Osteocyte (in vitro differentiated cells): Measurements from ENCODE around the gene HIVEP2. TPM values are rescaled to one million over a fixed set of nuclear protein-coding genes. Genes with fewer than 3 reads are reported as not detected.

Experiments
- DNase-seq: peaks from one replicate; pipeline ENCODE4 v3.0.0; 2021; ENCODE audit warnings: mixed read lengths; ENCODE audit not compliant: unreplicated experiment; ENCODE audit errors: extremely low spot score
- H3K27ac Mint-ChIP-seq: one replicate; pipeline ENCODE4 v1.8.0; 2021; ENCODE audit warnings: mild to moderate bottlenecking, mixed read lengths; ENCODE audit not compliant: unreplicated experiment
- H3K27me3 Mint-ChIP-seq: one replicate; pipeline ENCODE4 v1.8.0; 2021; ENCODE audit warnings: mixed read lengths; ENCODE audit not compliant: unreplicated experiment
- H3K36me3 Mint-ChIP-seq: one replicate; pipeline ENCODE4 v1.8.0; 2021; ENCODE audit warnings: mixed read lengths; ENCODE audit not compliant: unreplicated experiment
- H3K4me1 Mint-ChIP-seq: one replicate; pipeline ENCODE4 v1.8.0; 2021; ENCODE audit warnings: mixed read lengths; ENCODE audit not compliant: unreplicated experiment
- H3K4me3 Mint-ChIP-seq: one replicate; pipeline ENCODE4 v1.8.0; 2021; ENCODE audit warnings: mild to moderate bottlenecking, moderate library complexity, mixed read lengths; ENCODE audit not compliant: unreplicated experiment
- H3K9me3 Mint-ChIP-seq: one replicate; pipeline ENCODE4 v1.8.0; 2021; ENCODE audit warnings: mixed read lengths; ENCODE audit not compliant: unreplicated experiment
- CTCF ChIP-seq: fragments of 200-600 bp; sonication (generic); IDR thresholded peaks from 2 replicates; pipeline ENCODE4 v1.5.0; 2021; ENCODE audit warnings: antibody characterized with exemption, mild to moderate bottlenecking, moderate library complexity
- total RNA-seq: library from RNA; stranded (reverse); gene quantifications from 2 replicates; pipeline ENCODE4 v1.2.1, GENCODE V29; 2021

HIVEP2 gene
- total RNA-seq, 1 donor from 2014 or later: 39.2 TPM

GRCh38 chr6:142738731-142739130, 206.2 kb downstream of the HIVEP2 start:
- H3K36me3 Mint-ChIP-seq: no peaks in the 10 kb centered on the region
- DNase-seq: no peak
- no peaks in the 10 kb centered on the region for H3K27me3 Mint-ChIP-seq
- no peaks in the 10 kb centered on the region for H3K9me3 Mint-ChIP-seq
- H3K4me1 Mint-ChIP-seq: peaks cover 3% of the 10 kb centered on the region
- H3K27ac Mint-ChIP-seq: no peak overlapping the region
- no peak for TF ChIP-seq CTCF
- H3K4me3 Mint-ChIP-seq: no peak overlapping the region

GRCh38 chr6:142738035-142738396, 207.0 kb downstream of the HIVEP2 start:
- TF ChIP-seq CTCF: no peak
- no peak overlapping the region for H3K4me3 Mint-ChIP-seq
- no peak for DNase-seq
- H3K36me3 Mint-ChIP-seq: no peaks in the 10 kb centered on the region
- no peaks in the 10 kb centered on the region for H3K27me3 Mint-ChIP-seq
- peaks cover 4% of the 10 kb centered on the region for H3K9me3 Mint-ChIP-seq
- H3K27ac Mint-ChIP-seq: no peak overlapping the region
- H3K4me1 Mint-ChIP-seq: peaks cover 3% of the 10 kb centered on the region

- Mint-ChIP-seq H3K36me3 (no peaks in the 10 kb centered on the region), H3K4me3 (no peak overlapping the region), H3K9me3 (peaks cover 4% of the 10 kb centered on the region), H3K4me1 (peaks cover 3% of the 10 kb centered on the region), H3K27me3 (no peaks in the 10 kb centered on the region), H3K27ac (no peak overlapping the region)
- TF ChIP-seq CTCF: no peak
- no peak for DNase-seq
Observed at GRCh38 chr6:142737368-142738034, 207.5 kb downstream of the HIVEP2 start.

GRCh38 chr6:142735204-142735603, 209.8 kb downstream of the HIVEP2 start:
- TF ChIP-seq CTCF: no peak
- no peak for DNase-seq
- peaks cover 4% of the 10 kb centered on the region for H3K9me3 Mint-ChIP-seq
- H3K4me1 Mint-ChIP-seq: peaks cover 3% of the 10 kb centered on the region
- no peak overlapping the region for H3K4me3 Mint-ChIP-seq
- no peaks in the 10 kb centered on the region for H3K36me3 Mint-ChIP-seq
- H3K27ac Mint-ChIP-seq: no peak overlapping the region
- H3K27me3 Mint-ChIP-seq: no peaks in the 10 kb centered on the region

- Mint-ChIP-seq H3K36me3 (no peaks in the 10 kb centered on the region), H3K4me3 (no peak overlapping the region), H3K4me1 (peaks cover 7% of the 10 kb centered on the region), H3K27me3 (peaks cover 7% of the 10 kb centered on the region), H3K27ac (no peak overlapping the region), H3K9me3 (peaks cover 4% of the 10 kb centered on the region)
- TF ChIP-seq CTCF: no peak
- DNase-seq: no peak
Observed at GRCh38 chr6:142732790-142733189, 212.2 kb downstream of the HIVEP2 start.
